Erythroblast (primary cell): ENCODE measurements around the gene FREM1.

Experiments
- GATA1 ChIP-seq: IDR thresholded peaks from 2 replicates; pipeline ENCODE4 v1.6.1; 2011; ENCODE audit warnings: low read depth, mild to moderate bottlenecking, control low read depth, low read length, moderate library complexity
- POLR2A ChIP-seq: IDR thresholded peaks from 2 replicates; pipeline ENCODE4 v1.6.1; 2011; ENCODE audit warnings: mild to moderate bottlenecking, low read length

DNA sequence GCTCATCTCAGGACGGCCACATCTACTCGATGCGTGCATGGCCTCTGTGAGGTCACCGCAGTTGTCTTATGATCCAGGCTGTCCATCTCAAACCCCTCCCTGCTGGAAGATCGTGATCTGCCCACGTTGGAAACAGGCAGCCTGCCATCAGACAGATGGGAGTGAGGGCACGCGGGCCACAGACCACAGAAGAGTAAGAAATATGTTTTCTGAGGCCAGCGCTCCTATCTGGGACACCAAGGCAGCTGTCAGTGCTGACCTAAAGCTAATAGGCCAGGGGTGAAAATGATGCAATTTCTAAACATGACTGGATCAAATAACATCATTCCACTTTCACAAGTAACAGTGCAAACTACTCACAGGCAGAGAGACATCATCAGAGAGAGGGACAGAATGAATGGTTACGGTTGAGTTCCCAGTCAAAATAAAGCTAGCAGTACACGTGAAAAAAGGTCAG lies 130.6 kb downstream of the FREM1 start:
- no peak for TF ChIP-seq POLR2A
- no peak for TF ChIP-seq GATA1
